Endothelial cell of umbilical vein (primary cell): ENCODE data around the gene MNAT1. TPM values are rescaled to one million over a fixed set of nuclear protein-coding genes. Genes with fewer than 3 reads are reported as not detected.

Source experiments
- BruUV-seq: library from RNA; stranded (reverse); fragments of 400-500 nt; replicated peaks from 2 replicates; lab custom pipeline; 2021; lab: Mats Ljungman, UMichigan
- CTCF ChIA-PET: fragments of 300-600, 350-600 bp; sonication (Branson Sonifier 250); formaldehyde crosslinking; loops from one replicate; lab custom pipeline; 2021; ENCODE audit warnings: antibody characterized with exemption, inconsistent platforms; lab: Charles Lee
- POLR2A ChIA-PET: fragments of 300-600, 350-600 bp; sonication (Branson Sonifier 250); formaldehyde crosslinking; loops from one replicate; lab custom pipeline; 2021; ENCODE audit warnings: antibody characterized with exemption, inconsistent platforms; lab: Charles Lee
- DNase-seq: peaks from one replicate; pipeline ENCODE4 v3.0.0-alpha.2; 2011; ENCODE audit warnings: low read depth, low spot score
- FAIRE-seq: peaks from 2 replicates; lab custom pipeline; 2011; peaks lifted over from hg19 to GRCh38; lab: Jason Lieb, UNC
- H2AFZ ChIP-seq: 2 replicates; pipeline ENCODE4 v1.6.0; 2012; ENCODE audit warnings: low read depth, low read length, control low read depth, inconsistent platforms
- H3K27ac ChIP-seq: 2 replicates; pipeline ENCODE4 v1.5.1; 2011; ENCODE audit warnings: low read depth, mild to moderate bottlenecking, control low read depth, low read length, moderate library complexity; ENCODE audit not compliant: insufficient read depth
- H3K27me3 ChIP-seq, 2 experiments: 2 replicates each; pipeline versions ENCODE4 v1.6.0 to v1.6.1; 2011; ENCODE audit warnings: low read length in 2 of 2, mixed read lengths in 1 of 2; ENCODE audit not compliant: control insufficient read depth in 2 of 2, insufficient read depth in 2 of 2
- H3K36me3 ChIP-seq, 2 experiments: 2 replicates in 1 of 2; 3 replicates in 1 of 2; pipeline ENCODE4 v1.5.1; 2011; ENCODE audit warnings: low read length in 2 of 2, mild to moderate bottlenecking in 1 of 2, moderate library complexity in 1 of 2; ENCODE audit not compliant: control insufficient read depth in 2 of 2, insufficient read depth in 2 of 2; ENCODE audit errors: extremely low read depth in 1 of 2
- H3K4me1 ChIP-seq: 3 replicates; pipeline ENCODE4 v1.5.1; 2011; ENCODE audit warnings: mild to moderate bottlenecking, low read length; ENCODE audit not compliant: control insufficient read depth, insufficient read depth; ENCODE audit errors: extremely low read depth
- H3K4me2 ChIP-seq: 2 replicates; pipeline ENCODE4 v1.6.1; 2011; ENCODE audit warnings: low read length, control low read depth, mixed read lengths; ENCODE audit not compliant: insufficient read depth
- H3K4me3 ChIP-seq, 3 experiments: fragments of 200-600 bp in 1 of 3; sonication (generic), shearing (Covaris generic) in 1 of 3; replicated peaks in 1 of 3; 2 replicates each; pipeline ENCODE4 v1.5.1; 2011 to 2016; ENCODE audit warnings: control low read depth in 3 of 3, low read length in 3 of 3, mild to moderate bottlenecking in 2 of 3, inconsistent platforms in 1 of 3, low read depth in 1 of 3, moderate library complexity in 1 of 3; ENCODE audit not compliant: insufficient read depth in 1 of 3
- H3K79me2 ChIP-seq: 2 replicates; pipeline ENCODE4 v1.6.0; 2012; ENCODE audit warnings: low read length, inconsistent platforms; ENCODE audit not compliant: control insufficient read depth, insufficient read depth
- H3K9ac ChIP-seq: replicated peaks from 2 replicates; pipeline ENCODE3; 2011; ENCODE audit warnings: low read length, control low read depth; ENCODE audit not compliant: insufficient read depth; ENCODE audit errors: extremely low read depth
- H3K9me1 ChIP-seq: replicated peaks from 3 replicates; pipeline ENCODE4 v1.6.0; 2011; ENCODE audit warnings: mild to moderate bottlenecking, low read length; ENCODE audit not compliant: control insufficient read depth, insufficient read depth; ENCODE audit errors: extremely low read depth
- H3K9me3 ChIP-seq: replicated peaks from 2 replicates; pipeline ENCODE4 v1.5.1; 2012; ENCODE audit warnings: low read length, inconsistent platforms; ENCODE audit not compliant: control insufficient read depth, insufficient read depth
- H4K20me1 ChIP-seq: replicated peaks from 2 replicates; pipeline ENCODE3; 2011; ENCODE audit warnings: mild to moderate bottlenecking, low read length; ENCODE audit not compliant: control insufficient read depth, insufficient read depth; ENCODE audit errors: extremely low read depth
- CTCF ChIP-seq, 2 donors: IDR thresholded peaks; 1 replicate in 1 of 2; 2 replicates in 1 of 2; pipeline ENCODE4 v1.5.1; 2011; ENCODE audit warnings: low read length in 2 of 2, mild to moderate bottlenecking in 2 of 2, moderate library complexity in 2 of 2, control low read depth in 1 of 2, inconsistent platforms in 1 of 2, low read depth in 1 of 2; ENCODE audit not compliant: insufficient read depth in 1 of 2; ENCODE audit errors: extremely low read depth in 1 of 2
- EZH2 ChIP-seq: IDR thresholded peaks from 2 replicates; pipeline ENCODE4 v1.6.1; 2012; ENCODE audit warnings: borderline replicate concordance, low read depth, mild to moderate bottlenecking, moderate library complexity, low read length, inconsistent platforms; ENCODE audit not compliant: severe bottlenecking
- FOS ChIP-seq: IDR thresholded peaks from 2 replicates; pipeline ENCODE4 v1.6.1; 2011; ENCODE audit warnings: mild to moderate bottlenecking, low read length, moderate library complexity, borderline replicate concordance; ENCODE audit not compliant: insufficient read depth
- GATA2 ChIP-seq: IDR thresholded peaks from 2 replicates; pipeline ENCODE4 v1.7.0; 2011; ENCODE audit warnings: low read depth, mild to moderate bottlenecking, moderate library complexity, mixed read lengths, low read length; ENCODE audit not compliant: insufficient read length, insufficient read depth
- JUN ChIP-seq: IDR thresholded peaks from 2 replicates; pipeline ENCODE4 v1.6.1; 2011; ENCODE audit warnings: borderline replicate concordance, low read depth; ENCODE audit not compliant: insufficient read length, insufficient read depth
- MAX ChIP-seq: IDR thresholded peaks from 2 replicates; pipeline ENCODE4 v1.6.1; 2011; ENCODE audit not compliant: insufficient read depth, insufficient read length
- MYC ChIP-seq: IDR thresholded peaks from one replicate; pipeline ENCODE4 v1.6.1; 2011; ENCODE audit warnings: mild to moderate bottlenecking, low read depth, low read length
- POLR2A ChIP-seq: IDR thresholded peaks from 2 replicates; pipeline ENCODE4 v1.6.1; 2012; ENCODE audit warnings: low read depth, mild to moderate bottlenecking, control low read depth, low read length
- POLR2AphosphoS5 ChIP-seq: IDR thresholded peaks from 2 replicates; pipeline ENCODE4 v1.6.1; 2012; ENCODE audit warnings: low read depth, mild to moderate bottlenecking, control low read depth, low read length, moderate library complexity; ENCODE audit not compliant: insufficient read depth
- dilution Hi-C: fragments of 300-500 bp; cut with MboI; formaldehyde crosslinking; loops from one replicate; pipeline ENCODE4 v1.15.0; 2019; ENCODE audit warnings: low sequenced_read_pairs; ENCODE audit not compliant: extremely low pct_ligation_motif_present
- intact Hi-C: fragments of 100-400 bp; cut with micrococcal nuclease; formaldehyde crosslinking; loops from one replicate; pipeline ENCODE4 v1.10.0; 2022
- polyA plus RNA-seq, 4 experiments: library from polyadenylated mRNA; depleted of rRNA in 3 of 4; stranded (reverse) in 3 of 4; unstranded in 1 of 4; fragments of >200 nt; gene quantifications; 2 replicates each; pipeline versions ENCODE4 v1.2.1 to v1.2.3, GENCODE V29; 2011 to 2012; ENCODE audit warnings: missing spikeins in 1 of 4
- total RNA-seq: library from RNA; stranded (reverse); gene quantifications from 2 replicates; pipeline ENCODE4 v1.2.3, GENCODE V29; 2021

Gene MNAT1
- total and polyA plus RNA-seq, 2 donors (not counting 3 experiments of a cell fraction or from before 2014, with no cell fraction given) = 35.7 to 55.7 TPM

- Histone ChIP-seq H3K36me3 (peaks cover 0 to 1% of the 10 kb centered on the region in 2 experiments), H3K4me3 (no peak overlapping the region), H4K20me1 (no peaks in the 10 kb centered on the region), H2AFZ (no peak overlapping the region), H3K9me1 (peaks cover 2% of the 10 kb centered on the region), H3K4me2 (no peak overlapping the region), H3K27me3 (no peaks in the 10 kb centered on the region), H3K79me2 (no peaks in the 10 kb centered on the region), H3K9ac (no peak overlapping the region), H3K9me3 (no peaks in the 10 kb centered on the region), H3K4me1 (peaks cover 9% of the 10 kb centered on the region), H3K27ac (no peak overlapping the region)
- no peak for FAIRE-seq
- no peak for DNase-seq
- no TSS peak for BruUV-seq
- POLR2A ChIA-PET = no interaction called here
- intact Hi-C loops (no loop called here), dilution Hi-C loops (no loop called here)
- TF ChIP-seq FOS (no peak), MAX (no peak), EZH2 (no peak), JUN (no peak), POLR2A (no peak), GATA2 (no peak), POLR2AphosphoS5 (no peak), MYC (no peak), CTCF (IDR thresholded peaks at IDR 0.05; ENCODE audit: extremely low read depth in 1 of 2, insufficient read depth in 1 of 2, low read depth in 1 of 2, low read length in 2 of 2) (no peak)
- CTCF ChIA-PET = no interaction called here
Observed at GRCh38 chr14:60968671-60969070, 234.1 kb downstream of the MNAT1 start.
